ENCODE data around the gene MINK1. TPM values are rescaled to one million over a fixed set of nuclear protein-coding genes. Genes with fewer than 3 reads are reported as not detected.
A peak's percentile ranks its signal among the peaks of the same experiment; 100 is the strongest.

The MINK1 gene
- total RNA-seq (10 to 100 TPM; 44.5 to 54.7 (median 49.3) TPM), polyA plus RNA-seq (31.1 TPM)
- long read RNA-seq, donor 1, partial matches to known transcripts = 36 of 50 reads
- long read RNA-seq, donor 1, other reads (novel, unspliced or antisense) = 14 of 50 reads
- long read RNA-seq, donor 2, partial matches to known transcripts = 17 of 23 reads
- long read RNA-seq, donor 2, other reads (novel, unspliced or antisense) = 6 of 23 reads
- long read RNA-seq, donor 3, partial matches to known transcripts = 26 of 34 reads
- long read RNA-seq, donor 3, other reads (novel, unspliced or antisense) = 8 of 34 reads
- long read RNA-seq, donor 4, partial matches to known transcripts = 19 of 38 reads
- long read RNA-seq, donor 4, other reads (novel, unspliced or antisense) = 19 of 38 reads

DNA sequence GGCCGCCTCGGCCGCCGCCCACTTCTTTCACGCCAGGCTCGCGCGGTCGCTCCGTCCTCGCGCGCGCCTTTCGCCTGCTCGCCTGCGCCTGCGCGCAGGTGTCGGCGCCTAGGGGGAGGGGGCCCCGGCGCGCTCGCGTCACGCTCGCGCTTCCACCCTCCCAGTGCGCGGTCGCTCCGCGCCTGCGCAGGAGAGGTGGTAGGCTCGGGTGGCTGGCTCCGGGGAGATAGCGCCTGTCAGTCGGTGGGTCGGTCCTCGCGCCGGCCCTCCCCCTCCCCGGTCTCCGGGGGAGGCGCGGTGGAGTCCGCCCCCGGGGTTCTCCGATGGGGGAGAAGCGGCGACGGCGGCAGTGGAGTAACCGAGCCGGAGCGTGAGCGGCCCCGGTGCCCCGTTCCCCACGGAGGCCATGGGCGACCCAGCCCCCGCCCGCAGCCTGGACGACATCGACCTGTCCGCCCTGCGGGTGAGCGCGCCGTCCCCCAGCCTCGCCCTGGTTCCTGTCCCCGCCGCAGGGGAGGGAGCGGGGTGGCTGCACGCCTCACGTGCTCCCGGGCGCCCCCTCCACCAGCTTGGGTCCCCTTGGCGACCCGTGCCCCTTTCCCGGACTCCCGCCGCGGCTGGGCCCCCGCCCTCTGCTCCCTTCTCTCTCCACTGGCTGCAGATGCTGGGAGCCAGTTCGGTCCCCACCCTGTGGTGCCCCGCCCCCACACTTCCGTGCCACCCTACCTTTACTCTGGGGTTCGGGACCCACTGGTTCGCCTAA, at the start of gene MINK1:
Gene MINK1, plus strand, starts transcription at position 163 of the 763 bp plus-strand sequence. Its CDS starts 244 bp downstream, at position 407.
- Histone ChIP-seq H3K4me3 (ENCODE audit: low read length) (peak within 1 kb of the TSS; percentile 44), H3K9me3 (ENCODE audit: control insufficient read depth, low read length) (no peaks in the 10 kb centered on the region), H3K27ac (ENCODE audit: low read length) (peak within 1 kb of the TSS; percentile 63), H3K4me1 (ENCODE audit: control insufficient read depth, insufficient read depth, low read length) (peaks cover 10% of the 10 kb centered on the region), H3K27me3 (ENCODE audit: control insufficient read depth, insufficient read depth) (no peaks in the 10 kb centered on the region)
- peak; percentile 91 to 97 (median 96) for DNase-seq
- under 1% methylated on average over 91 of the region's 91 CpGs for WGBS
- intact Hi-C loops (cut with DNase I) = loop anchor here in 1 of 4 donors (10.0 kb wide), 1 partner anchor 51 kb away; no protein-coding TSS in a partner anchor
- peak; percentile 97 to 98 for ATAC-seq

DNA sequence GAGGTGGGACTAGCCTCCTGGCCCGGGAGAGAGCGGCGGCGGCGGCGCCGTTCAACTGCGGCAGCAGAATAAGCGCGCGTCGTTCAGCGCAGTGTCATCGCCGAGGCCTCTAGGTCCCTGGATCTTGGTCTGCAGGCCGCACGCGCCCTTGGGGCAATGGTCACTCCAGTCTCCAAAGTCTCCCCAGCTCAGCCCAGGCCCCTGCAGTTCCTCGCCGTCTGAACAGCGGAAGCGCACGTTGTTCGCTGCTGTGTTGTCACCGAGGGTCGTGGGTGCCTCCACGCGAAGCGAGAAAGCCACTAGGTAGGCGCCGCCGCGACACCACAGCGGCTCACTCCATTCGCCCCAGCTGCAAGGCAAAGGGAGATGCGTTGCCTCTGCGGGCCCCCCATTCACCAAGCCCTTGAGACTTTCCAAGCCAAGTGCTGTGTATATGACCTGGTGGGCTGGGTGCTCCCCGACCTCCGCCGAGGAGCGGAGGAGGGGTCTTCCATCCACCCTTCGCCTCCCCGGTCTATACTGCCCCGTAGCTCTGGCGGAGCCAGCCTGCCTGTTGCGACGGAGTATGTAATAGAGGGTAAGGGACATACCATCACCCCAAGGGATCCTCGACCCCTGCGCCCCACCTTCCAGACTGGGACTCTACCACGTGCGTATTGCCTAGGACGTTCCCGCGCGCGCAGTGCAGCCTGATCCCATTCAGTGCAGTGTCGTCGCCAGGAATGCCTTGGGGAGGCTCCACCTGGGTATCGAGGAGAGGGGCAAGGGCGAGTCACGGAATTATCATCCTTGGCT, 47.6 kb upstream of the MINK1 start:
- Histone ChIP-seq H3K4me3 (ENCODE audit: low read length) (peak overlapping the region; percentile 13), H3K4me1 (ENCODE audit: control insufficient read depth, insufficient read depth, low read length) (no peaks in the 10 kb centered on the region), H3K27me3 (ENCODE audit: control insufficient read depth, insufficient read depth) (no peaks in the 10 kb centered on the region), H3K27ac (ENCODE audit: low read length) (no peak overlapping the region), H3K9me3 (ENCODE audit: control insufficient read depth, low read length) (no peaks in the 10 kb centered on the region)
- ATAC-seq = no peak
- WGBS = 11% methylated on average over 61 of the region's 61 CpGs
- DNase-seq = peak in 1 of 3 donors; percentile 61
- intact Hi-C loops (cut with DNase I) = loop anchor here in 2 of 4 donors (5.0 kb wide), 1 partner anchor 102 kb away; no protein-coding TSS in a partner anchor

DNA sequence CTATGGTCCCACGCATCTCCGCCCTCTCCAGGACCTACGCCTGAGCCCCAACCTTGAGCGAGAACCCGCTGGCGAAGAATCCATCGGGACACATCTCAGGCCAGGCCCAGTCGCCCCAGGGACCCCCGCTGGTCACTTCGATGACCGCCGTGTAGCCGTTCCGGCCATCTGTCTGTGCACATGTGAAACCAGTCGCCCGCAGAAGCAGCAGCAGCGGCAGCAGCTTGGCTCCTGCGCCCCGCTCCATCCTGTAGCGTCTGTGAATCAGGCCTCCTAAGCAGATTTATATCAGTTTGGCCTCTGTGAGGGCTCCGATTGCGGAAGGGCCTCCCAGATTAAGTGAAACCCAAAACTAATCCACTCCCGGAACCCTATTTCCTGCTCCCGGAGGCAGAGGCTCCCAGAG, 47.0 kb upstream of the MINK1 start, which contains the start of gene VMO1:
Gene VMO1, minus strand, starts transcription at position 259 of the 406 bp plus-strand sequence. Its CDS starts 12 bp downstream, at position 247.
- H3K4me1 ChIP-seq (ENCODE audit: control insufficient read depth, insufficient read depth, low read length) = no peaks in the 10 kb centered on the region

GRCh38 chr17:4786516-4786915, 46.6 kb upstream of the MINK1 start:
- intact Hi-C loops (cut with DNase I) = loop anchor here in 2 of 4 donors (5.0 kb wide), 1 partner anchor 101 kb away; no protein-coding TSS in a partner anchor
- H3K4me1 ChIP-seq (ENCODE audit: control insufficient read depth, insufficient read depth, low read length) = no peaks in the 10 kb centered on the region
- 8% methylated on average over 6 of the region's 6 CpGs for WGBS
- DNase-seq = peak in 1 of 3 donors; percentile 39
- H3K27ac ChIP-seq (ENCODE audit: low read length) = no peak overlapping the region
- no peak for ATAC-seq
- H3K27me3 ChIP-seq (ENCODE audit: control insufficient read depth, insufficient read depth) = no peaks in the 10 kb centered on the region
- no peaks in the 10 kb centered on the region for H3K9me3 ChIP-seq (ENCODE audit: control insufficient read depth, low read length)
- H3K4me3 ChIP-seq (ENCODE audit: low read length) = peak overlapping the region; percentile 11

More for the DNA sequence above, 47.0 kb upstream of the MINK1 start, which contains the start of gene VMO1:
- intact Hi-C loops (cut with DNase I) = loop anchor here in 2 of 4 donors (5.0 kb wide), 1 partner anchor 101 kb away; no protein-coding TSS in a partner anchor
- peak within 1 kb of the TSS; percentile 13 for H3K4me3 ChIP-seq (ENCODE audit: low read length)
- WGBS = 3% methylated on average over 24 of the region's 24 CpGs
- ATAC-seq (peak in 1 of 2 donors; percentile 9), DNase-seq (peak in 2 of 3 donors; percentile 71 to 76)
- H3K27me3 ChIP-seq (ENCODE audit: control insufficient read depth, insufficient read depth) = no peaks in the 10 kb centered on the region
- H3K9me3 ChIP-seq (ENCODE audit: control insufficient read depth, low read length) = no peaks in the 10 kb centered on the region
- H3K27ac ChIP-seq (ENCODE audit: low read length) = no peak within 1 kb of the TSS

GRCh38 chr17:4788159-4788806, 44.9 kb upstream of the MINK1 start:
- Histone ChIP-seq H3K27ac (ENCODE audit: low read length) (no peak overlapping the region), H3K9me3 (ENCODE audit: control insufficient read depth, low read length) (no peaks in the 10 kb centered on the region), H3K27me3 (ENCODE audit: control insufficient read depth, insufficient read depth) (no peaks in the 10 kb centered on the region), H3K4me3 (ENCODE audit: low read length) (no peak overlapping the region), H3K4me1 (ENCODE audit: control insufficient read depth, insufficient read depth, low read length) (no peaks in the 10 kb centered on the region)
- DNase-seq = peak in 1 of 3 donors; percentile 44
- intact Hi-C loops (cut with DNase I) = loop anchor here in 3 of 4 donors (2.0 to 5.0 kb wide), 2 partner anchors 99 to 103 kb away; no protein-coding TSS in a partner anchor
- ATAC-seq = no peak
- WGBS = 81% methylated on average over 14 of the region's 14 CpGs

DNA sequence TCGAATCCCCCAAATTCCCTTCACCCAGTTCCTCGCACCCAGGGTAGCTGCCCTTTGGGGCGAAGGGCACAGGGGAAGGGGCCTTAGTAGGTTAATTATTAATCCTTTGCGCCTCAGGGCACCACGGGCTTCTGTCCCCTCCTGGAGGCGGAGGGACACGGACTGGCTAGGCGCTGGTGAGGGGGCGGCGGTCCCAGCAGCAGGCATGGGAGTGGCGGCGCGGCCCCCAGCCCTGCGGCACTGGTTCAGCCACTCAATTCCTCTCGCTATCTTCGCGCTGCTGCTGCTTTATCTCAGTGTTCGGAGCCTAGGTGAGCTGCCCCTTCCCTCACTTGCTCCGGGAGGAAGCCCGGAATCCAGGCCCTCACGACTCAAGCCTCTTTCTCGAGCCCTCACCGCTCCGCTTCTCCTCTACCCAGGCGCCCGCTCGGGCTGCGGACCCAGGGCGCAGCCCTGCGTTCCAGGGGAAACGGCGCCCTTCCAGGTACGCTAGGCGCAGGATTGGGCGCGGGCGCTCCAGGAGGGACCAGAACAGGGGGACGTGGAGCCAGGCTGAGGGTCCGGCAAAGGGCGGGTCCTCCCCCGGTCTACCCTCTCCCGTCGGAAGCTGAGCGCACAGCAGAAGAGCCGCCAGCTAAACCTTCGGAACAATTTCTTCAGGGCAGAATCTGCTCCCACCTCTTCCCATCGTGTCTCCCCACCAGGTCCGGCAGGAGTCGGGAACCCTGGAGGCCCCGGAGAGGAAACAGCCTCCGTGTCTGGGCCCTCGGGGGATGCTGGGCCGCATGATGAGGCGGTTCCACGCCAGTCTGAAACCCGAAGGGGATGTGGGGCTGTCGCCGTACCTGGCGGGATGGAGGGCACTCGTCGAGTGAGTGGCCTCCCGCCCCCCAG, 44.1 kb upstream of the MINK1 start, which contains the start of gene GLTPD2:
Gene GLTPD2, plus strand, starts transcription at position 158 of the 894 bp plus-strand sequence. Its CDS starts 48 bp downstream, at position 206.
- H3K27me3 ChIP-seq (ENCODE audit: control insufficient read depth, insufficient read depth) = no peaks in the 10 kb centered on the region
- 42% methylated on average over 62 of the region's 62 CpGs for WGBS
- peak within 1 kb of the TSS; percentile 59 for H3K4me3 ChIP-seq (ENCODE audit: low read length)
- no peaks in the 10 kb centered on the region for H3K4me1 ChIP-seq (ENCODE audit: control insufficient read depth, insufficient read depth, low read length)
- DNase-seq (peak in 1 of 3 donors; percentile 64), ATAC-seq (no peak)
- no peaks in the 10 kb centered on the region for H3K9me3 ChIP-seq (ENCODE audit: control insufficient read depth, low read length)
- H3K27ac ChIP-seq (ENCODE audit: low read length) = peak within 1 kb of the TSS; percentile 85
- intact Hi-C loops (cut with DNase I) = loop anchor here in 3 of 4 donors (2.0 to 5.0 kb wide), 2 partner anchors 98 to 102 kb away; no protein-coding TSS in a partner anchor

DNA sequence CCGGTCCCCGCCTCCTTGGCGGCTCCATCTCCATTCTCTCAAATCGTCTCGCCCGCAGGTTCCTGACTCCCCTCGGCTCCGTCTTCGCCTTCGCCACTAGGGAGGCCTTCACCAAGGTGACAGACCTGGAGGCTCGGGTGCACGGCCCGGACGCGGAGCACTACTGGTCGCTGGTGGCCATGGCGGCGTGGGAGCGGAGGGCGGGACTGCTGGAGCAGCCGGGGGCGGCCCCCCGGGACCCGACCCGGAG, 43.5 kb upstream of the MINK1 start:
- H3K4me3 ChIP-seq (ENCODE audit: low read length) = peak overlapping the region; percentile 59
- ATAC-seq = no peak
- H3K27me3 ChIP-seq (ENCODE audit: control insufficient read depth, insufficient read depth) = no peaks in the 10 kb centered on the region
- H3K27ac ChIP-seq (ENCODE audit: low read length) = peak overlapping the region; percentile 85
- under 1% methylated on average over 25 of the region's 25 CpGs for WGBS
- H3K4me1 ChIP-seq (ENCODE audit: control insufficient read depth, insufficient read depth, low read length) = no peaks in the 10 kb centered on the region
- DNase-seq = no peak
- intact Hi-C loops (cut with DNase I) = loop anchor here in 3 of 4 donors (2.0 to 5.0 kb wide), 2 partner anchors 98 to 101 kb away; no protein-coding TSS in a partner anchor
- no peaks in the 10 kb centered on the region for H3K9me3 ChIP-seq (ENCODE audit: control insufficient read depth, low read length)

DNA sequence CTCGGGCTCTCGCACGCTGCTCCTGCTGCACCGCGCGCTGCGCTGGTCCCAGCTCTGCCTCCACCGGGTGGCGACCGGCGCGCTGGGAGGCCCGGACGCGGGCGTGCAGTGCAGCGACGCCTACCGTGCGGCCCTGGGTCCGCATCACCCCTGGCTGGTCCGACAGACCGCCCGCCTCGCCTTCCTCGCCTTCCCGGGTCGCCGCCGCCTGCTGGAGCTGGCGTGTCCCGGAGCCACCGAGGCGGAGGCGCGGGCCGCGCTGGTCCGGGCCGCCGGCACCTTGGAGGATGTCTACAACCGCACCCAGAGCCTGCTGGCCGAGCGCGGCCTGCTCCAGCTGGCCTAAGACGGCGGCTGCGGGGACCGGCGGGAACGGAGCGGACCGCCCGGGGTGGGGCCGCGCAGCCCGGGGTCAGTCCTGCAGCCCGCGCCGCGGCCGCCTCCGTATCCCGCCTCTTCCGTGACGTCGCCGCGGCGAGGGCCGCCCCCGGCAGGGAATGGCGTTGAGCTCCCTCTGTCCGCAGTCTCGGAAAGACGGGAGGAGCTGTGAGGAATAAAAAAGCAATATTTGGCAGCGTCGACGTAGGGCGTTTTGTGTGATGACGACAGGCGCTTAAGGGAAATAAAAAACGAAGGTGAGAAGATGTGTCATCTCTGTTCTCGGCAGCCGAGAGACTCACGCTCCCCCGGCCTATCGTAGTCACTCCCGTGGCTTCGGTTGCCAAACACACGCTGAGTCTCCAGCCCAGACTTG, 43.0 kb upstream of the MINK1 start:
- Histone ChIP-seq H3K27ac (ENCODE audit: low read length) (peak overlapping the region; percentile 85), H3K4me3 (ENCODE audit: low read length) (peak overlapping the region; percentile 59), H3K9me3 (ENCODE audit: control insufficient read depth, low read length) (no peaks in the 10 kb centered on the region), H3K27me3 (ENCODE audit: control insufficient read depth, insufficient read depth) (no peaks in the 10 kb centered on the region), H3K4me1 (ENCODE audit: control insufficient read depth, insufficient read depth, low read length) (no peaks in the 10 kb centered on the region)
- DNase-seq (peak; percentile 85 to 95 (median 94)), ATAC-seq (peak; percentile 95 to 96)
- intact Hi-C loops (cut with DNase I) = loop anchor here (2.0 to 10.0 kb wide), 3 partner anchors 95 to 101 kb away; no protein-coding TSS in a partner anchor
- under 1% methylated on average over 91 of the region's 91 CpGs for WGBS
